Measurements from ENCODE around the gene SLC39A11. TPM values are rescaled to one million over a fixed set of nuclear protein-coding genes. Genes with fewer than 3 reads are reported as not detected.

SLC39A11 gene
- total and polyA plus RNA-seq, 2 of the 13 experiments (the other 11 are each of a cell fraction or from before 2014, with no cell fraction given) = 17.2 to 31.5 TPM

DNA sequence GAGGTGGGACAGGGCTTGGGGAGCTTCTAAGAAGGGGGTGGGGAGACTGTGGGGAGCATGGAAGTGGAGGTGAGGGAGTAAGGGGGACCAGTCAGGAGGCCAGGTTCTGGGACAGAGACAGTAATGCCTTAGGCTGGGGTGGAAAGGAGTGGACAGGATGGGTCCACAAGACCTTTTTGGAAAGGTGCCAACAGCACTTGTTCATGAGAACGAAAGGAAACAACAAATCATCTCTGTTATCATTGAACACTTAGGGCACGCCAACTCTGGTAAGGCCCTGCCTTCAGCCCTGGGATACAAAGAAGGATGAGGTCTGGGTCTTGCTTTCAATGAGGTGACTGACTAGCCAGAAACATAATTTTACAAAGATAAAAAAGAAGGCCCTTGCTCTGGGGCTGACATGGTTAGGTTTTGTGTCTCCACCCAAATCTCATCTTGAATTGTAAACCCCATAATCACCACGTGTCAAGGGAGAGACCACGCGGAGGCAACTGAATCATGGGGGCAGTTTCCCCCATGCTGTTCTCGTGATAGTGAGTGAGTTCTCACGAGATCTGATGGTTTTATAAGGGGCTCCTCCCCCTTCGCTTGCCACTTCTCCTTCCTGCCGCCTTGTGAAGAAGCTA lies 113.8 kb downstream of the SLC39A11 start:
- Histone ChIP-seq H4K20me1 (ENCODE audit: insufficient read depth, low read length) (no peaks in the 10 kb centered on the region; the same call in 1 of the 2 replicates), H3K27ac (ENCODE audit: extremely low read length, insufficient read depth, low read length) (no peak overlapping the region), H3K27me3 (ENCODE audit: control insufficient read depth in 1 of 2, insufficient read depth in 2 of 2, low read length in 2 of 2) (peaks cover 2 to 3% of the 10 kb centered on the region in 2 experiments; a peak in 3 of 5 replicates), H3K4me3 (replicated peaks in 1 of 3; ENCODE audit: insufficient read depth in 1 of 3, low read depth in 2 of 3, low read length in 3 of 3) (no peak overlapping the region), H2AFZ (ENCODE audit: low read length) (no peak overlapping the region), H3K79me2 (ENCODE audit: insufficient read depth, low read length) (no peaks in the 10 kb centered on the region), H3K4me1 (ENCODE audit: insufficient read depth, low read length) (peaks cover 37% of the 10 kb centered on the region), H3K9me3 (ENCODE audit: low read length) (no peaks in the 10 kb centered on the region), H3K4me2 (ENCODE audit: low read depth, low read length) (no peak overlapping the region), H3K36me3 (replicated peaks in 1 of 2; ENCODE audit: control insufficient read depth in 1 of 2, insufficient read depth in 2 of 2, low read length in 2 of 2) (no peaks in the 10 kb centered on the region), H3K9ac (ENCODE audit: insufficient read depth, low read depth, low read length) (no peak overlapping the region)
- ChIA-PET CTCF (ENCODE audit: low intra/inter-chr PET ratio, low total read pairs) (no interaction called here), POLR2A (no interaction called here)
- intact Hi-C loops (cut with micrococcal nuclease; ENCODE audit: unreplicated experiment) (no loop called here), in situ Hi-C loops (cut with HindIII; ENCODE audit: extremely low pct_ligation_motif_present, low pct_unique_long_range_greater_than_20kb) (loop anchor here (10.0 kb wide), 1 partner anchor 244 kb away; no protein-coding TSS in a partner anchor)
- ATAC-seq (no peak), FAIRE-seq (no peak), DNase-seq (ENCODE audit: low spot score) (no peak)
- BruUV-seq (replicated peaks) = no TSS peak
- WGBS (ENCODE audit: low lambda C conversion rate) = 94% methylated on average over 9 of the region's 9 CpGs
- no peak for TF ChIP-seq EP300 (IDR thresholded peaks at IDR 0.05; ENCODE audit: low read depth in 2 of 2, low read length in 2 of 2)
- TF ChIP-seq EP300 (CRISPR knock-in tag; IDR thresholded peaks at IDR 0.05; ENCODE audit: borderline replicate concordance) = no peak
- TF ChIP-seq NR2F1 (CRISPR knock-in tag; IDR thresholded peaks at IDR 0.05) = no peak
- TF ChIP-seq ZNF274 (CRISPR knock-in tag; IDR thresholded peaks at IDR 0.05) = no peak
- TF ChIP-seq ZNF432 (CRISPR knock-in tag; IDR thresholded peaks at IDR 0.05; ENCODE audit: borderline replicate concordance) = no peak
- no peak for TF ChIP-seq GATAD2A (CRISPR knock-in tag; IDR thresholded peaks at IDR 0.05)
- no peak for TF ChIP-seq ZNF879 (CRISPR knock-in tag; IDR thresholded peaks at IDR 0.05)
- TF ChIP-seq, protein P1, sequence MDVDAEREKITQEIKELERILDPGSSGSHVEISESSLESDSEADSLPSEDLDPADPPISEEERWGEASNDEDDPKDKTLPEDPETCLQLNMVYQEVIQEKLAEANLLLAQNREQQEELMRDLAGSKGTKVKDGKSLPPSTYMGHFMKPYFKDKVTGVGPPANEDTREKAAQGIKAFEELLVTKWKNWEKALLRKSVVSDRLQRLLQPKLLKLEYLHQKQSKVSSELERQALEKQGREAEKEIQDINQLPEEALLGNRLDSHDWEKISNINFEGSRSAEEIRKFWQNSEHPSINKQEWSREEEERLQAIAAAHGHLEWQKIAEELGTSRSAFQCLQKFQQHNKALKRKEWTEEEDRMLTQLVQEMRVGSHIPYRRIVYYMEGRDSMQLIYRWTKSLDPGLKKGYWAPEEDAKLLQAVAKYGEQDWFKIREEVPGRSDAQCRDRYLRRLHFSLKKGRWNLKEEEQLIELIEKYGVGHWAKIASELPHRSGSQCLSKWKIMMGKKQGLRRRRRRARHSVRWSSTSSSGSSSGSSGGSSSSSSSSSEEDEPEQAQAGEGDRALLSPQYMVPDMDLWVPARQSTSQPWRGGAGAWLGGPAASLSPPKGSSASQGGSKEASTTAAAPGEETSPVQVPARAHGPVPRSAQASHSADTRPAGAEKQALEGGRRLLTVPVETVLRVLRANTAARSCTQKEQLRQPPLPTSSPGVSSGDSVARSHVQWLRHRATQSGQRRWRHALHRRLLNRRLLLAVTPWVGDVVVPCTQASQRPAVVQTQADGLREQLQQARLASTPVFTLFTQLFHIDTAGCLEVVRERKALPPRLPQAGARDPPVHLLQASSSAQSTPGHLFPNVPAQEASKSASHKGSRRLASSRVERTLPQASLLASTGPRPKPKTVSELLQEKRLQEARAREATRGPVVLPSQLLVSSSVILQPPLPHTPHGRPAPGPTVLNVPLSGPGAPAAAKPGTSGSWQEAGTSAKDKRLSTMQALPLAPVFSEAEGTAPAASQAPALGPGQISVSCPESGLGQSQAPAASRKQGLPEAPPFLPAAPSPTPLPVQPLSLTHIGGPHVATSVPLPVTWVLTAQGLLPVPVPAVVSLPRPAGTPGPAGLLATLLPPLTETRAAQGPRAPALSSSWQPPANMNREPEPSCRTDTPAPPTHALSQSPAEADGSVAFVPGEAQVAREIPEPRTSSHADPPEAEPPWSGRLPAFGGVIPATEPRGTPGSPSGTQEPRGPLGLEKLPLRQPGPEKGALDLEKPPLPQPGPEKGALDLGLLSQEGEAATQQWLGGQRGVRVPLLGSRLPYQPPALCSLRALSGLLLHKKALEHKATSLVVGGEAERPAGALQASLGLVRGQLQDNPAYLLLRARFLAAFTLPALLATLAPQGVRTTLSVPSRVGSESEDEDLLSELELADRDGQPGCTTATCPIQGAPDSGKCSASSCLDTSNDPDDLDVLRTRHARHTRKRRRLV (CRISPR knock-in tag; IDR thresholded peaks at IDR 0.05) = no peak
- TF ChIP-seq ZNF143 (CRISPR knock-in tag; IDR thresholded peaks at IDR 0.05) = no peak
- no peak for TF ChIP-seq ZNF552 (CRISPR knock-in tag; IDR thresholded peaks at IDR 0.05; ENCODE audit: borderline replicate concordance)
- no peak for TF ChIP-seq NRL (CRISPR knock-in tag; IDR thresholded peaks at IDR 0.05; ENCODE audit: borderline replicate concordance)
- TF ChIP-seq MYC (CRISPR knock-in tag; IDR thresholded peaks at IDR 0.05; ENCODE audit: borderline replicate concordance) = no peak
- TF ChIP-seq, protein P2, sequence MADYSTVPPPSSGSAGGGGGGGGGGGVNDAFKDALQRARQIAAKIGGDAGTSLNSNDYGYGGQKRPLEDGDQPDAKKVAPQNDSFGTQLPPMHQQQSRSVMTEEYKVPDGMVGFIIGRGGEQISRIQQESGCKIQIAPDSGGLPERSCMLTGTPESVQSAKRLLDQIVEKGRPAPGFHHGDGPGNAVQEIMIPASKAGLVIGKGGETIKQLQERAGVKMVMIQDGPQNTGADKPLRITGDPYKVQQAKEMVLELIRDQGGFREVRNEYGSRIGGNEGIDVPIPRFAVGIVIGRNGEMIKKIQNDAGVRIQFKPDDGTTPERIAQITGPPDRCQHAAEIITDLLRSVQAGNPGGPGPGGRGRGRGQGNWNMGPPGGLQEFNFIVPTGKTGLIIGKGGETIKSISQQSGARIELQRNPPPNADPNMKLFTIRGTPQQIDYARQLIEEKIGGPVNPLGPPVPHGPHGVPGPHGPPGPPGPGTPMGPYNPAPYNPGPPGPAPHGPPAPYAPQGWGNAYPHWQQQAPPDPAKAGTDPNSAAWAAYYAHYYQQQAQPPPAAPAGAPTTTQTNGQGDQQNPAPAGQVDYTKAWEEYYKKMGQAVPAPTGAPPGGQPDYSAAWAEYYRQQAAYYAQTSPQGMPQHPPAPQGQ (CRISPR knock-in tag; IDR thresholded peaks at IDR 0.05; ENCODE audit: borderline replicate concordance) = no peak
- no peak for TF ChIP-seq ZFP36L2 (CRISPR knock-in tag; IDR thresholded peaks at IDR 0.05)
- no peak for TF ChIP-seq CBFB (CRISPR knock-in tag; IDR thresholded peaks at IDR 0.05)
- TF ChIP-seq ZNF780A (CRISPR knock-in tag; IDR thresholded peaks at IDR 0.05) = no peak
- TF ChIP-seq KLF9 (CRISPR knock-in tag; IDR thresholded peaks at IDR 0.05; ENCODE audit: low read depth) = no peak

Measured in HepG2 (cell line).